Muscle layer of colon (tissue), 2 donors: Measurements from ENCODE around the gene MBD2.

ENCODE experiments used
- H3K27ac ChIP-seq: one replicate; pipeline ENCODE4 v1.7.0; 2013; ENCODE audit warnings: low read depth, mild to moderate bottlenecking, low read length, moderate library complexity
- H3K27me3 ChIP-seq, 2 donors: one replicate each; pipeline ENCODE4 v1.7.0; 2013; ENCODE audit warnings: low read length in 2 of 2, mild to moderate bottlenecking in 2 of 2; ENCODE audit not compliant: insufficient read depth in 2 of 2, control insufficient read depth in 1 of 2
- H3K36me3 ChIP-seq: one replicate; pipeline ENCODE4 v1.7.0; 2013; ENCODE audit warnings: mild to moderate bottlenecking, low read length; ENCODE audit not compliant: insufficient read depth
- H3K4me1 ChIP-seq: one replicate; pipeline ENCODE4 v1.7.0; 2013; ENCODE audit warnings: mild to moderate bottlenecking, low read length; ENCODE audit not compliant: insufficient read depth
- H3K4me3 ChIP-seq, 2 donors: one replicate each; pipeline ENCODE4 v1.7.0; 2013; ENCODE audit warnings: low read length in 2 of 2, low read depth in 1 of 2, mild to moderate bottlenecking in 1 of 2, moderate library complexity in 1 of 2
- H3K9ac ChIP-seq: one replicate; pipeline ENCODE4 v1.7.0; 2013; ENCODE audit warnings: low read length
- H3K9me3 ChIP-seq: one replicate; pipeline ENCODE4 v1.7.0; 2013; ENCODE audit warnings: mild to moderate bottlenecking, low read length
- donor health status: abdominal sarcoma.
- donor health status: Adenocarcinoma of cecum.

The MBD2 gene

DNA sequence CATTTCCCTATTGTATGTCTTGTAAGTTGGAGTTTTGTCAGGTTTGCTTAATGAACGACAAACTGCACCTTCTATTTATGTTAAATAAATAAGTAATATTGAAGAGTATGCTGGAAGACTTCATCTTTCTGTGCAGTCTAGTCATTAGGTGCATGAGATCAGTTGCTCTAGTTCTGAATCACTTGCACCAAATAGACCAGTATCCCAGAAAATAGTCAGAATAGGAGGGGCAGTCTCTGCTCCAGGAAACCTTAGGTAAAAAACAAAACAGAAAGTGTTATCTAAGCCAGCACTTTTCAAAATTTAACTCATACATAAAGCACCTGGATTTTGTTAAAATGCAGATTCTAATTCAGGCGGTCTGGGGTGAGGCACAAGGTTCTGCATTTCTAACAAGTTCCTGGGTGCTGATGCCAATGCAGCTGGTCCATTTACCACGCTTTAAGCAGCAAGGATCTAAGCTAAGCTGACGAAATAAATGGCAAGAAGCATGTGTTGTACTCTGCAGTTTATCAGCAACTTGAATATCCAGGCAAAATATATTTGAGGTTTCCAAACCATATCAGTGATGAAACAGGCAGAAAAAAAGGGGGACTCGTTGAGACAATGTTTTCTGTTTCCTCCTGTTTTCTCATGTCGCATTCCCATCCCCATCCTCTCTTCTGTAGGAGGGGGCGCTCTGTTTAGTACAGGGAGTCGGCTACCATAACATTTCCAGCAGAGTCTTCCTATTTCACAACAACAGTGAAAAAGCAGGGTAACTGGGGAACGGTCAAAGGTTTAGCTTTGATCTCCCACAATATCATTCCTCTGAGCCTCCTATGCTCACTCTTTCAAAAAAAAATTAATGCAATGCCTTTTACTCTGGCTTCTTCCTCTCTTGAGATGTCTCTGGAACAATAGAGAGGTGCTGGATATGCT is 106.4 kb downstream of the MBD2 start:
- no peak overlapping the region for H3K27ac ChIP-seq
- no peaks in the 10 kb centered on the region for H3K4me1 ChIP-seq
- no peaks in the 10 kb centered on the region for H3K27me3 ChIP-seq
- H3K9ac ChIP-seq, result no peak overlapping the region
- no peaks in the 10 kb centered on the region for H3K36me3 ChIP-seq
- no peak overlapping the region for H3K4me3 ChIP-seq
- no peaks in the 10 kb centered on the region for H3K9me3 ChIP-seq

DNA sequence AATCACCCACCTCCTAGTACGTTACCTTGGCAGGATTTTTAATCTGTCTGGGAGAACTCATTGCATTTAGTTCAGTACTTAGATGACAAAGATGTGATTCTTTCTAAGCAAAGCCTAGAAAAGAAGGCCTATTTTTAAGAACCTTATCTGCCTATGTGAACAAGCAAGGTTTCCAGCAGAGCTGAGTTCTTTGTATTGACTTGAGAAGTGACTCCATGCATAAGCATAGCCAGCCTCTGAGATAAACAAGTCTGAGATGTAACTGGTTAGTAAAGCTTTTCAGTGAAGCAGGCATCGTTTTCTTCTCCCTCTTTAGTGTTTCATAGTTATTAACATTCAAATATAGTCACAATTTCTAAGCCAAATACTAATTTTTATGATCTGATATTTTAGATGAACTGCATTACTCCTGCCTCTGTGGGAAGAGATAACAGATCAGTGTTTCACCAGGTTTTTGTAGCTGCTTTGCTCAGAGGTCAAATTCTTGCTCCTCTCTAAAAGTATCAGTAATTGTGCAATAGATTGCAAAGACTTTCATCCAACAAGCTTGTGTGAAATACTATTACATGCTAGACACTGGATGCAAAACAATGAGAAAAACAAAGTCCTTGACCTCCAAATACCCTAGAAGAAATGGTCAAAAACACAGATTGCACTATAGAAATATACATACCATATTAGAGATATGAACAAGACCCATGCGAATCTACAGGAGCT is 107.8 kb downstream of the MBD2 start:
- Histone ChIP-seq H3K9ac (no peak overlapping the region), H3K27ac (no peak overlapping the region), H3K36me3 (no peaks in the 10 kb centered on the region), H3K27me3 (no peaks in the 10 kb centered on the region), H3K4me1 (no peaks in the 10 kb centered on the region), H3K4me3 (no peak overlapping the region), H3K9me3 (no peaks in the 10 kb centered on the region)

DNA sequence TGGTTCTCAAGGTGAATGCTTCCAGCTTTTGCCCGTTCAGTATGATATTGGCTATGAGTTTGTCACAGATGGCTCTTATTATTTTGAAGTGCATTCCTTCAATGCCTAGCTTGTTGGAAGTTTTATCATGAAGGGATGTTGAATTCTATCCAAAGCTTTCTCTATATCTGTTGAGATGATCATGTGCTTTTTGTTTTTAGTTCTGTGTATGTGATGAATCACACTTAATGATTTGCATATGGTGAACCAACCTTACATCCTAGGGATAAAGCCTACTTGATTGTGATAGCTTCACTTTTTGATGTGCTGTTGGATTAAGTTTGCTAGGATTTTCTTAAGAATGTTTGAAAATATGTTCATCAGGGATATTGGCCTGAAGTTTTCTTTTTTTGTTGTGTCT is 112.1 kb downstream of the MBD2 start:
- H3K4me3 ChIP-seq, result no peak overlapping the region
- no peak overlapping the region for H3K27ac ChIP-seq
- H3K4me1 ChIP-seq, result no peaks in the 10 kb centered on the region
- no peak overlapping the region for H3K9ac ChIP-seq
- no peaks in the 10 kb centered on the region for H3K9me3 ChIP-seq
- H3K27me3 ChIP-seq, result no peaks in the 10 kb centered on the region
- H3K36me3 ChIP-seq, result no peaks in the 10 kb centered on the region

DNA sequence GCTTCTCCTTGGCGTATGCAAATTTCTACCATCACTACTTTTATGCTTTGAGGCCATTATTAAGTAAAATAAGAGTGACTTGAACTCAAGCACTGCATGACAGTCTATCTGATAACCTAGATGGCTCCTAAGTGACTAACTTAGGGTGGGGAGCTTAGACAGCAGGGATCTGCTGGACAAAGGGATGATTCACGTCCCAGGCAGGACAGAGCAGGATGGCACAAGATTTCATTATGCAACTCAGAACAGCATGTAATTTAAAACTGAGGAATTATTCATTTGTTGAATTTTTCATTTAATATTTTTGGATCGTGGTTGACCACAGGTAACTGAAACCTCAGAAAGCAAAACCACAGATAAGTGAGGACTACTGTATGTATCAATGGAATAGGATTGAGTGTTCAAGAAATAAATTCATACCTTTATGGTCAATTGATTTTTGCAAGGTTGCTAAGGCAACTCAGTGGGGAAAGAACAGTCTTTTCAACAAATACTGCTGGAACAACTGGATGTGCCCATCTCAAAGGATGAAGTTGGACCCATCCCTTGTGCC is 115.3 kb downstream of the MBD2 start:
- Histone ChIP-seq H3K9me3 (no peaks in the 10 kb centered on the region), H3K9ac (no peak overlapping the region), H3K4me1 (no peaks in the 10 kb centered on the region), H3K27me3 (no peaks in the 10 kb centered on the region), H3K4me3 (no peak overlapping the region), H3K27ac (no peak overlapping the region), H3K36me3 (no peaks in the 10 kb centered on the region)

DNA sequence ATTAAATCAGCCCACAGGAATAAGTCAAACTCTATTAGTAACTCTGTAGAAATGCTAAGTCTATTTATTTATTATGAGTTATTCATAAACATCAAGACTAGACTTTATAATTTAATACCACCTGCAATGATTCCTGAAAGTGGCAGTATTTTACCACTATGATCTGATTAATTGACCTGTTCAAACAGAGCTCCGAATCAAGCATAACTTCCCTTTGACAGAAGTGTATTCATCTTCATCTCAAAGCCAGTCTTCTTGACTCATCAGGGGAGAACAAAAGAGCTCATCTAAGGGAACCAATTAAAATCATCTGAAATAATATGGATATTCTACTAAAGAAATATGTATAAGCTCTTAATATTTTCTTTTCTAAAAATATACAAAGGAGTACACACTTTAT is 122.3 kb downstream of the MBD2 start:
- Histone ChIP-seq H3K9me3 (no peaks in the 10 kb centered on the region), H3K36me3 (no peaks in the 10 kb centered on the region), H3K27me3 (no peaks in the 10 kb centered on the region), H3K4me1 (no peaks in the 10 kb centered on the region), H3K9ac (no peak overlapping the region), H3K27ac (no peak overlapping the region), H3K4me3 (no peak overlapping the region)
